HepG2 (cell line): ENCODE measurements around the gene FMNL2. TPM values are rescaled to one million over a fixed set of nuclear protein-coding genes. Genes with fewer than 3 reads are reported as not detected.

Experiments
- ERF ChIP-seq: IDR thresholded peaks from 2 replicates; pipeline ENCODE4 v1.6.1; 2018; ENCODE audit warnings: missing biosample characterization, missing genetic modification reagents
- ETV5 ChIP-seq: IDR thresholded peaks from 2 replicates; pipeline ENCODE4 v1.6.1; 2018; ENCODE audit warnings: missing biosample characterization, missing genetic modification reagents, inconsistent platforms, borderline replicate concordance
- FOXA1 ChIP-seq, 2 experiments: fragments of 450-650 bp in 1 of 2; sonication (generic) in 1 of 2; formaldehyde crosslinking in 1 of 2; IDR thresholded peaks; 2 replicates each; pipeline versions ENCODE4 v1.4.0 to v1.6.1; 2016 to 2020; ENCODE audit warnings: missing genetic modification reagents in 1 of 2
- FOXA3 ChIP-seq: IDR thresholded peaks from 2 replicates; pipeline ENCODE4 v1.6.1; 2016; ENCODE audit warnings: missing genetic modification reagents, missing compliant biosample characterization
- HHEX ChIP-seq: IDR thresholded peaks from 2 replicates; pipeline ENCODE4 v1.6.1; 2016; ENCODE audit warnings: control low read depth
- MBD4 ChIP-seq: IDR thresholded peaks from 2 replicates; pipeline ENCODE4 v1.6.1; 2012; ENCODE audit warnings: low read length, inconsistent platforms, borderline replicate concordance
- MED1 ChIP-seq: sonication (generic); formaldehyde crosslinking; IDR thresholded peaks from 2 replicates; pipeline ENCODE4 v1.4.0; 2020; ENCODE audit warnings: missing genetic modification reagents
- NFIC ChIP-seq: IDR thresholded peaks from 2 replicates; pipeline ENCODE4 v1.6.1; 2012; ENCODE audit warnings: mild to moderate bottlenecking, low read length, inconsistent platforms
- NFKBIZ ChIP-seq: IDR thresholded peaks from 2 replicates; pipeline ENCODE4 v1.6.1; 2018; ENCODE audit warnings: missing genetic modification reagents, missing compliant biosample characterization
- NONO ChIP-seq, 2 experiments: fragments of 450-650 bp in 1 of 2; sonication (generic) in 1 of 2; formaldehyde crosslinking in 1 of 2; IDR thresholded peaks in 1 of 2; conservative IDR thresholded peaks in 1 of 2; 2 replicates each; pipeline versions ENCODE4 v1.6.1 to v1.8.0; 2017 to 2022; ENCODE audit warnings: mild to moderate bottlenecking in 1 of 2, missing genetic modification reagents in 1 of 2, moderate library complexity in 1 of 2
- PPARG ChIP-seq: conservative IDR thresholded peaks from 2 replicates; pipeline ENCODE4 v1.6.1; 2016; ENCODE audit warnings: missing biosample characterization, missing genetic modification reagents
- RFXANK ChIP-seq: IDR thresholded peaks from 2 replicates; pipeline ENCODE4 v1.6.1; 2016
- SALL1 ChIP-seq: sonication (generic); formaldehyde crosslinking; IDR thresholded peaks from 2 replicates; pipeline ENCODE4 v1.8.0; 2022; ENCODE audit warnings: mild to moderate bottlenecking, missing genetic modification reagents
- SMARCE1 ChIP-seq: fragments of 450-650 bp; IDR thresholded peaks from 2 replicates; pipeline ENCODE4 v1.6.1; 2017; ENCODE audit warnings: borderline replicate concordance
- THAP11 ChIP-seq: IDR thresholded peaks from 2 replicates; pipeline ENCODE4 v1.6.1; 2016; ENCODE audit warnings: missing biosample characterization, missing genetic modification reagents
- THRA ChIP-seq: sonication (generic); formaldehyde crosslinking; IDR thresholded peaks from 2 replicates; pipeline ENCODE4 v1.4.0; 2020; ENCODE audit warnings: missing genetic modification reagents, borderline replicate concordance
- ZKSCAN8 ChIP-seq: IDR thresholded peaks from 2 replicates; pipeline ENCODE4 v1.6.1; 2016; ENCODE audit warnings: borderline replicate concordance, missing genetic modification reagents, missing compliant biosample characterization
- ZNF331 ChIP-seq: sonication (generic); formaldehyde crosslinking; IDR thresholded peaks from 2 replicates; pipeline ENCODE4 v1.4.0; 2020; ENCODE audit warnings: missing genetic modification reagents
- ZNF574 ChIP-seq: sonication (generic); formaldehyde crosslinking; IDR thresholded peaks from 2 replicates; pipeline ENCODE4 v1.4.0; 2020; ENCODE audit warnings: missing genetic modification reagents
- ZNF75D ChIP-seq: sonication (generic); formaldehyde crosslinking; IDR thresholded peaks from 2 replicates; pipeline ENCODE4 v1.8.1; 2023; ENCODE audit warnings: missing genetic modification reagents, mild to moderate bottlenecking, borderline replicate concordance
- ZNF782 ChIP-seq: sonication (generic); formaldehyde crosslinking; IDR thresholded peaks from 2 replicates; pipeline ENCODE4 v1.4.0; 2020; ENCODE audit warnings: missing genetic modification reagents, mild to moderate bottlenecking, borderline replicate concordance
- ZNF841 ChIP-seq: sonication (generic); formaldehyde crosslinking; IDR thresholded peaks from 2 replicates; pipeline ENCODE4 v1.8.1; 2023; ENCODE audit warnings: missing genetic modification reagents, borderline replicate concordance
- ZNF883 ChIP-seq: sonication (generic); formaldehyde crosslinking; IDR thresholded peaks from 2 replicates; pipeline ENCODE4 v1.5.1; 2020; ENCODE audit warnings: mild to moderate bottlenecking, missing genetic modification reagents; ENCODE audit errors: not compliant biosample characterization
- polyA plus RNA-seq, 8 experiments: library from polyadenylated mRNA; depleted of rRNA in 3 of 8; stranded (reverse) in 7 of 8; unstranded in 1 of 8; fragments of >200 nt; fragmentation: Illumina TruSeq in 4 of 8; extraction: Trizol in 4 of 8; gene quantifications; 2 replicates each; pipeline versions ENCODE4 v1.2.1 to v1.2.3, GENCODE V29; 2011 to 2016; ENCODE audit warnings: low read depth in 4 of 8, missing spikeins in 1 of 8, mixed read lengths in 1 of 8; ENCODE audit not compliant: insufficient read depth in 1 of 8
- total RNA-seq, 5 experiments: library from RNA; depleted of rRNA; stranded (reverse); fragments of >200 nt; fragmentation: Illumina TruSeq; extraction: Trizol; gene quantifications; 2 replicates each; pipeline ENCODE4 v1.2.3, GENCODE V29; 2016; ENCODE audit warnings: low read depth in 1 of 5

Gene FMNL2
- total and polyA plus RNA-seq, 2 of the 13 experiments (the other 11 are each of a cell fraction or from before 2014, with no cell fraction given), result 66.5 to 67.7 TPM

- TF ChIP-seq FOXA3 (CRISPR knock-in tag) (peak; percentile 99), NFIC (peak; percentile 98), ZNF782 (CRISPR knock-in tag) (no peak), NONO (IDR thresholded peaks at IDR 0.05) (no peak), NONO (CRISPR knock-in tag; conservative IDR thresholded peaks at IDR 0.05) (peak; percentile 35; the same call in 1 of the 2 replicates), HHEX (CRISPR knock-in tag) (peak; percentile 93), ERF (CRISPR knock-in tag) (0 out of 2 replicates have a peak, but pooled peaks have one; percentile 18), ETV5 (peak; percentile 88; the same call in 1 of the 2 replicates), ZNF574 (CRISPR knock-in tag) (no peak), ZKSCAN8 (CRISPR knock-in tag) (peak; percentile 76; the same call in 1 of the 2 replicates), THAP11 (CRISPR knock-in tag) (peak; percentile 73), SALL1 (CRISPR knock-in tag) (peak; percentile 63; the same call in 1 of the 2 replicates), ZNF883 (no peak), ZNF841 (peak; percentile 45; the same call in 1 of the 2 replicates), PPARG (CRISPR knock-in tag) (peak; percentile 83), THRA (CRISPR knock-in tag) (peak; percentile 55; the same call in 1 of the 2 replicates), SMARCE1 (peak; percentile 88), NFKBIZ (CRISPR knock-in tag) (peak; percentile 59; the same call in 1 of the 2 replicates), MED1 (peak; percentile 85), MBD4 (peak; percentile 98), ZNF331 (CRISPR knock-in tag) (0 out of 2 replicates have a peak, but pooled peaks have one; percentile 58), FOXA1 (IDR thresholded peaks at IDR 0.05) (peak; percentile 91), FOXA1 (CRISPR knock-in tag; IDR thresholded peaks at IDR 0.05) (peak; percentile 82), ZNF75D (no peak), RFXANK (0 out of 2 replicates have a peak, but pooled peaks have one; percentile 23)
Measured at GRCh38 chr2:152344579-152345195, 9.7 kb downstream of the FMNL2 start (continued).
